NCI-H2196 (cell line): ENCODE results near the gene ST6GALNAC6.
"Not testable (repeated sequence)": the region's sequence is repeated elsewhere in the genome, so short reads cannot be mapped to it uniquely, and the experiment has no call there.

Source experiments
- DNase-seq: peaks from one replicate; lab custom pipeline; 2025; ENCODE audit not compliant: unreplicated experiment; lab: John Stamatoyannopoulos, UW

The ST6GALNAC6 gene

GRCh38 chr9:127858041-127858512 is 41.3 kb downstream of the ST6GALNAC6 start:
- peak; percentile 13 for DNase-seq

- no peak for DNase-seq
Measured at GRCh38 chr9:127857278-127857677, 42.1 kb downstream of the ST6GALNAC6 start.

- DNase-seq = no peak
Measured at GRCh38 chr9:127856729-127857116, 42.7 kb downstream of the ST6GALNAC6 start.

- no peak for DNase-seq
Measured at GRCh38 chr9:127856094-127856728, 43.2 kb downstream of the ST6GALNAC6 start.

- no peak for DNase-seq
Measured at GRCh38 chr9:127855522-127855921, 43.9 kb downstream of the ST6GALNAC6 start.

GRCh38 chr9:127854960-127855359 is 44.4 kb downstream of the ST6GALNAC6 start:
- no peak for DNase-seq

GRCh38 chr9:127854184-127854806 is 45.1 kb downstream of the ST6GALNAC6 start, which contains the start of gene ENG:
TSS of gene ENG (minus strand) at chr9:127854658. CDS start at chr9:127854355, 303 bp downstream.
- DNase-seq = no peak

- no peak for DNase-seq
Measured at GRCh38 chr9:127853312-127854183, 45.9 kb downstream of the ST6GALNAC6 start.

- no peak for DNase-seq
Measured at GRCh38 chr9:127852829-127853228, 46.6 kb downstream of the ST6GALNAC6 start.

GRCh38 chr9:127850286-127850830 is 49.0 kb downstream of the ST6GALNAC6 start:
- DNase-seq = no peak

GRCh38 chr9:127848756-127849504 is 50.5 kb downstream of the ST6GALNAC6 start:
- DNase-seq = no peak

- DNase-seq = no peak
Measured at GRCh38 chr9:127847833-127848755, 51.3 kb downstream of the ST6GALNAC6 start.

- DNase-seq = peak; percentile 18
Measured at GRCh38 chr9:127847178-127847510, 52.3 kb downstream of the ST6GALNAC6 start.

GRCh38 chr9:127846443-127847177 is 52.8 kb downstream of the ST6GALNAC6 start:
- no peak for DNase-seq

GRCh38 chr9:127845619-127846018 is 53.8 kb downstream of the ST6GALNAC6 start:
- not testable (repeated sequence) for DNase-seq

GRCh38 chr9:127844821-127845359 is 54.5 kb downstream of the ST6GALNAC6 start:
- DNase-seq = no peak

- DNase-seq = no peak
Measured at GRCh38 chr9:127841087-127841835, 58.1 kb downstream of the ST6GALNAC6 start.
